SKM-1 (cell line): ENCODE results near the gene DNASE1L2.

Experiments used
- DNase-seq: peaks from one replicate; lab custom pipeline; 2025; ENCODE audit not compliant: unreplicated experiment; lab: John Stamatoyannopoulos, UW

The DNASE1L2 gene

DNA sequence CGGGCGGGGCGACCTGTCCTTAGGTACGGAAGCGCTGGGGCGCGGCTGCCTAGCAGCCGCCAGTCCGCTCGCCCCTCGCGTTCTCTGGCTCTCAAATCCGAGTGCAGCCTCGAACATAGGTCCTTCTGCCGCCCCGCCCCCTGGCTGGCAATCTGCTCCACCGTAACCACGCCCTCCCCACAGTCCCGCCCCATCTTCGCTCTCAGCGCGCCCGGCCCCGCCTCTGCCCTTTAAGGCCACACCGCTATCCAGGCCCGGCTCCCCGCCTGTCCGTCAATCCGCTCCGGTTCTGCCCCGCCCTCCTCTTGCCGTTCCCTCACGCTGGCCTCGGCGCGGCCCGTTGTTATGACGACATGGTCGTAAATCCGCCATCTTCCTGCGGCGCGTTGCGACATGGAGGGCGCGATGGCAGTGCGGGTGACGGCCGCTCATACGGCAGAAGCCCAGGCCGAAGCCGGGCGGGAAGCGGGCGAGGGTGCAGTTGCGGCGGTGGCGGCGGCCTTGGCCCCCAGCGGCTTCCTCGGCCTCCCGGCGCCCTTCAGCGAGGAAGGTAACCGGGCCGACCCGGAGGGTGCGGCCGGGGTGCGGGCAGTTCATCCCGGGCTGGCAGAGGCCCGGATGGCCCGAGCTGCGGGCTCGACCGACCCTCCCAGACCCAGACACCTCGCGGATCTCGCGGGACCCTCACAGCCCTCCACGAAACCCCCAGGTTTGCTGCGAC, 12.9 kb upstream of the DNASE1L2 start, which contains the start of gene E4F1:
TSS of gene E4F1 (plus strand) at position 371 of the 721 bp plus-strand sequence. CDS start at position 394, 23 bp downstream.
- DNase-seq, result peak; percentile 99

DNA sequence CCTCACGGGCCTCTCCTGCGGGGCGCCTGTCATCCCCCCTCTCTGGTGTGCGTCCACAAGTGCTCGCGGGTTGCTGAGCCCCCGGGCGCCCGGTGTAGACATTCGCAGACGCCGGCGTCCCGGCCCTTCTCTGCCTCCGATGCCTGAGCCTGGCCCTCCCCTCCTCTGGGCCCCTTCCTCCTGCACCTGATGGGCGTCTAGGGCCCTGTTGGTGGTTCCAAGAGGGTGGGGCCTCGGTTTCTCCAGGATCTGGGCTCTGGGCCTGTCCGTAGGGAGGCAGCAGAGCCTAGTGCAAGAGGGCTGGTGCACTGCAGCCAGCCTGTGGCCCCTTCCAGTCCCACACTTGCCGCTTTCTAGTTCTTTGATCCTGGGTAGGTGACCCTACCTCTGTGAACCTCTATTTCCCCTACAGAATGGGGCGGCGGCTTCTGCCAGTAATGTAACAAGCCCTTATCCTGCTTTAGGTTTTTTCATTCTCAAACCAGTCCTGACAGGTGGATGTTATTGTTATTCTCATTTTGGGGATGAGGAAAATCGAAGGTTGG, 12.2 kb upstream of the DNASE1L2 start:
- DNase-seq, result no peak

- no peak for DNase-seq
Observed at GRCh38 chr16:2226245-2226793, 9.9 kb upstream of the DNASE1L2 start.

DNA sequence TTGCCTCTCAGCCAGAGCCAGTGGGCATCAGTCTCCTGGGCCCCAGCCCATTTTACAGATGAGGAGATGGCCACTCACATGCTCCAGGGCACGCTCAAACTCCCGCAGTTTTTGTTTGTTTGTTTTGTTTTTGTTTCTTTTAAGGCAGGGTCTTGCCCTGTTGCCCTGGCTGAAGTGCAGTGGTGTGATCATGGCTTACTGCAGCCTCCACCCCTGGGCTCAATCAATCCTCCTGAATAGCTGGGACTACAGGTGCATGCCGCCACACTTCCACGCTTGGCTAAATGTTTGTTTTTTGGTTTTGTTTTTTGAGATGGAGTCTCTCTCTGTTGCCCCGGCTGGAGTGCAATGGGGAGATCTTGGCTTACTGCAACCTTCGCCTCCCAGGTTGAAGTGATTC, 9.3 kb upstream of the DNASE1L2 start:
- DNase-seq, result no peak

DNA sequence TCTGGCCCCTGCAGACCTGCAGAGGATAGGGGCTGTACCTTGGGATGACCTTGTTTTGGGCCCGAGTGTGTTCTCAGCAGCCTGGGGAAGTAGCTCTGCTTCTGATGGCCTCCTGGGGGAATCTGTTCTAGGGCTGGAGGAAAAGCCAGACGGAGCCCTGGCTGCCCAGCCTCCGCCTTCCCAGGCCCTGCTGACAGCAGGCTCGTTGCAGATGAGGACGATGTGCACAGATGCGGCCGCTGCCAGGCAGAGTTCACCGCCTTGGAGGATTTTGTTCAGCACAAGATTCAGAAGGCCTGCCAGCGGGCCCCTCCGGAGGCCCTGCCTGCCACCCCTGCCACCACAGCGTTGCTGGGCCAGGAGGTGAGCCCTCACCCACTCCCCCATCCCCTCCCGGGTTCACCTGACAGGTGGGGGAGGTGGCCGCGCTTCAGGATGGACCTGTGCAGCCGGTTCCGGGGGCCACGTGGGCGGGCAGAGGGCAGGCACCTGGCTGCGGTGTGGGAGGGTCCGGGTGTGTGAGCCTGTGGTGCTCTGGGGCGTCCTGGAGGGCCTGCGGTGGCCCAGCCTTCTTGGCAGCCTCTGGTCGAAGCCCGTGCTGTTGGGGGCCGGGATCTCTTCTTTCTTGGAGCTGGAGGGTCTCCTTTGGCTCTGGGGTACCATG, 8.0 kb upstream of the DNASE1L2 start:
- DNase-seq, result no peak

GRCh38 chr16:2229091-2229490, 7.2 kb upstream of the DNASE1L2 start:
- no peak for DNase-seq

DNA sequence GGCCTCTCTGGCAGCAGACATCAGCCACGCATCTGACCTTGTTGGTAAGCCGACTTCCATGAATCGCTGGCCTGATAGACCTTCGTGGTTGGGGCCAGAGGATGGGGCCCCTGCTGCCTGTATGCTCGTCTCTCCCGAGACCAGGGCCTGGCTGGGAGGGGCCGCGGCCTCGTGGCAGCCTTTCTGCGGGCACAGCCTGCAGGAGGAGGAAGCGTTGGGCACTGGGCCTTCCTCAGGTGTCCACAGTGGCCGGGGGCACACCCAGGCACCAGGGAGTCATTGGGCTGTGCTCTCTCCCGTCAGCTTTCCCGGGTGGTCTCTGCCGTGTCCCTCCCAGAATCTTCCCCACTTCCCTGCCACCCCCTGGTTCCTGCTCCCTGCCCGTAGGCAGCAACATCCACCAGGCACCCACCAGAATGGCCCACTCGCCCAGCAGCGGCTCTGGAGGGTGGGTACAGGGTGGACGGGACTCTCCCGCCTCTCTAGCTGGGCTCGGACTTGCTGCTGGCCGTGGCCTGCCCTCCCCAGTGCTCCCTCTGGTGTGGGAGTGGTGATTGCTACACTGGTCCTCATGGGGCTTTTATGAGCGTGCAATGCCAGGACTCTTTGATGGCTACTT, 6.5 kb upstream of the DNASE1L2 start:
- DNase-seq, result no peak

DNA sequence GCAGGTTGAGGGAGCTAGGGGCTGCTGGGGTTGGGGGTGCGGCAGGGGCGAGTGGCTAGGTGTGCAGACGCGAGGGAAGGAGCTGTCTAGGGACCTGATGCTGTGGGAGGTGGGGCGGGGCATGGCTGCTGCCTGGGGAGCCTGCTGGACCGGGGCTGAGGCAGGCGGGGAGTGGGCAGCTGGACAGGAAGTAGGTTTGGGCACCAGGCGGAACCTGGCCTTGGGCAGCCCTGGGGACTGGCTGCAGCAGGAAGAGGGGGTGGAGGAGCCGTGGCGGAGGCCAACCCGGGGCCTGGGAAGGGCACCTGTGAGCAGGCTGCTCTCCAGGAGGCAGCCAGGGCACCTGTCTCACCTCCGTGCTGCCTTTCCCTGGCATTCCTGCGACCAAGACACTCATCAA, 5.9 kb upstream of the DNASE1L2 start:
- no peak for DNase-seq

- no peak for DNase-seq
Observed at GRCh38 chr16:2231016-2231931, 5.0 kb upstream of the DNASE1L2 start.

- DNase-seq, result no peak
Observed at GRCh38 chr16:2232094-2232990, 3.9 kb upstream of the DNASE1L2 start.

DNA sequence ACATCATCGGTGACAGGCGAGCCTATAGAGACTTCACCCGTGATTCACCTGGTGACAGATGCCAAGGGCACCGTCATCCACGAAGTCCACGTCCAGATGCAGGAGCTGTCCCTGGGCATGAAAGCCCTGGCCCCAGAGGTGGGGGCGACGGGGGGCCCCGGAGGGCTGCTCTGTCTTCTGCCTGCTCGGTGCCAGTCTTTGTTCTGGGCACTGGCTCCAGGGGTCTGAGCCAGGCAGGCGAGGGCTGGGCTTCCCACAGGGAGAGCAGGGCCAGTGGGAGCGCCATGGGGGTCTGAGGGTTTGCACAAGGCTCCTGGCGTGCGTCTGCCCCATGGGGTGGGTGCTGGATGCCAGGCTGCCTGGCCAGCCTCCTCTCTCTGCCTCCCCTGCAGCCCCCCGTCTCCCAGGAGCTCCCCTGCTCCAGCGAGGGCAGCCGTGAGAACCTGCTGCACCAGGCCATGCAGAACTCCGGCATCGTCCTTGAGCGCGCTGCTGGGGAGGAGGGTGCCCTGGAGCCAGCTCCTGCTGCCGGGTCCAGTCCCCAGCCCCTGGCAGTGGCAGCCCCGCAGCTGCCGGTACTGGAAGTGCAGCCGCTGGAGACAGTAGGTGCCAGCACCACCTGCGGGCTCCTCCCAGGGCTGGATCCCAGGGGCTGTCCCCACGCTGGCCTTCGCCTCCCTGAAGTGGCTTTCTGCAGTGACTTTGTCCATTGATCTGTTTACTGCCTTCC, 3.0 kb upstream of the DNASE1L2 start:
- no peak for DNase-seq

- no peak for DNase-seq
Observed at GRCh38 chr16:2233872-2234812, 2.1 kb upstream of the DNASE1L2 start.

GRCh38 chr16:2234813-2235170, 1.5 kb upstream of the DNASE1L2 start:
- no peak for DNase-seq

DNA sequence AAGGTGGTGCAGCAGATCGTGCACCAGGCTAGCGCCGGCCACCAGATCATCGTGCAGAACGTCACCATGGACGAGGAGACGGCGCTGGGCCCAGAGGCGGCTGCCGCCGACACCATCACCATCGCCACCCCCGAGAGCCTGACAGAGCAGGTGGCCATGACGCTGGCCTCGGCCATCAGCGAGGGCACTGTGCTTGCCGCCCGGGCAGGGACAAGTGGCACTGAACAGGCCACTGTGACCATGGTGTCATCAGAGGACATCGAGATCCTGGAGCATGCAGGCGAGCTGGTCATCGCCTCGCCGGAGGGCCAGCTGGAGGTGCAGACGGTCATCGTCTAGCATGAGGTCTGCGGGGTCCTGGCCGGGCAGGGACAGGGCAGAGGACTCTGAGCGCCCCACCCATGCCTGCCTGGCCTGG, 1.0 kb upstream of the DNASE1L2 start:
- no peak for DNase-seq

- DNase-seq, result no peak
Observed at GRCh38 chr16:2235695-2236336, 428 bp upstream of the DNASE1L2 start.

GRCh38 chr16:2237102-2237482, 848 bp downstream of the DNASE1L2 start:
- no peak for DNase-seq

DNA sequence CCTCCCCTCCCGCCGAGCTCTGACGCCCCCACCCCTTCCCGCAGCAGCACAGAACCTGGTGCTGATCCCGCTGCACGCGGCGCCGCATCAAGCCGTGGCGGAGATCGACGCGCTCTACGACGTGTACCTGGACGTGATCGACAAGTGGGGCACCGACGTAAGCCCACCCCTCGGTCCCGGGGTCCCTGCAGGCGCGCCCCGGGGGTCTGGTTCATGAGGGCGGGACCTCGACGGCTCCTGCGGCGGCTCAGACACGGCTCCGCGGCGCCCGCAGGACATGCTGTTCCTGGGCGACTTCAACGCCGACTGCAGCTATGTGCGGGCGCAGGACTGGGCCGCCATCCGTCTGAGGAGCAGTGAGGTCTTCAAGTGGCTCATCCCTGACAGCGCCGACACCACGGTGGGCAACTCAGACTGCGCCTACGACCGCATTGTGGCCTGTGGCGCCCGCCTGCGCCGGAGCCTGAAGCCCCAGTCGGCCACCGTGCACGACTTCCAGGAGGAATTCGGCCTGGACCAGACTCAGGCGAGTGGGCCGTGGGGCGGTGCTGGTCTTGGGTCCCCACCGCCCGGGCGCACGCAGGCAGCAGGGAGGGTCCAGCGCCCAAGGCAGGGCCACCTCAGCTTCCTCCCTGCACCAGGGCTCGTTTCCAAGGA, 1.4 kb downstream of the DNASE1L2 start:
- no peak for DNase-seq
